SK-N-SH treated with all-trans-retinoic acid at 6 μM for 48 hours (cell line): ENCODE results near the gene FPR1.

ENCODE experiments used
- CSDC2 ChIP-seq: fragments of 250-450 bp; sonication (Bioruptor Pico); IDR thresholded peaks from 2 replicates; pipeline ENCODE4 v1.5.0; 2020; ENCODE audit warnings: mild to moderate bottlenecking, moderate library complexity
- ESRRG ChIP-seq: fragments of 250-450 bp; sonication (Bioruptor Pico); IDR thresholded peaks from 2 replicates; pipeline ENCODE4 v1.6.1; 2021; ENCODE audit warnings: mild to moderate bottlenecking
- RARB ChIP-seq: fragments of 250-450 bp; sonication (Bioruptor Pico); IDR thresholded peaks from 2 replicates; pipeline ENCODE4 v1.8.0; 2021; ENCODE audit warnings: mild to moderate bottlenecking, moderate library complexity
- ZC3H10 ChIP-seq: fragments of 250-450 bp; sonication (Bioruptor Pico); IDR thresholded peaks from 2 replicates; pipeline ENCODE4 v1.5.1; 2021; ENCODE audit warnings: mild to moderate bottlenecking, moderate library complexity
- ZFP3 ChIP-seq: fragments of 250-450 bp; sonication (Bioruptor Pico); IDR thresholded peaks from 2 replicates; pipeline ENCODE4 v1.5.0; 2020; ENCODE audit warnings: mild to moderate bottlenecking, moderate library complexity

DNA sequence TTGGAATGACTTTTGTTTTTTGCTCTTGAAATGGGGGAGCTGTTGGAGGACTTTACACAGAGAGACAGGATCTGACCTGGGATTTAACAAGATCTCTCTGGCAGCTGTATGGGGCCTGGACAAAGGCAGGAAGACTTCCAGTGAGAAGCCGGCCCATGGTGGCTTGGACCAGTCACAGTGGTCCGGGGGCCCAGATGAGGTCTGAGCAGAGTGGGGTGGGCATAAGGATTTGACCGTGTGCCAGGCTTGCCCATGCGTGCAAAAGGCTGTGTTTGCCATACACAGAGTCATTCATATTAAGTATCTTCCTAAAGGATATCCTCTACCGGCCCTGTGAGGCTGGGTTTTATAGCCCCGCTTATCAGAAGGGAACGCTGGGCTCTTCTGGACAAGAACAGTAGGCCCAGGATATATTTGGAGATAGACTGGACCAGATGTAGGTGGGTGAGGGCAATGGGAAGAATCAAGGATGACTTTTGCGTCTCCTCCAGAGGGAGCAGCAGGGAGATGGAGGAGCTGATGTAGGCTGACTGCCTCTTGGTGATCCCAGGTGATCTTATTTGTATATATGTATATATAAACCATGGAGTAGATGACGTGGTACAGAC, 54.4 kb downstream of the FPR1 start:
- no peak for TF ChIP-seq ESRRG (CRISPR knock-in tag)
- no peak for TF ChIP-seq ZC3H10 (CRISPR knock-in tag)
- no peak for TF ChIP-seq RARB (CRISPR knock-in tag)
- TF ChIP-seq CSDC2 (CRISPR knock-in tag), result no peak
- TF ChIP-seq ZFP3 (CRISPR knock-in tag), result no peak
